HG02678 (cell line): ENCODE results near the gene ATPAF2.

Experiments
- ATAC-seq: cut with Tn5 transposase; IDR thresholded peaks from one replicate; pipeline ENCODE4 v1.9.1; 2021; ENCODE audit warnings: mild to moderate bottlenecking, moderate library complexity; ENCODE audit not compliant: unreplicated experiment

ATPAF2 gene

GRCh38 chr17:18040261-18040858 lies 1.4 kb upstream of the ATPAF2 start:
- ATAC-seq, result no peak

- peak; percentile 41 for ATAC-seq
Measured at GRCh38 chr17:18039535-18040260, 730 bp upstream of the ATPAF2 start.

- ATAC-seq, result no peak
Measured at GRCh38 chr17:18038149-18038850, 668 bp downstream of the ATPAF2 start.

GRCh38 chr17:18037486-18037885 lies 1.5 kb downstream of the ATPAF2 start:
- ATAC-seq, result no peak

- no peak for ATAC-seq
Measured at GRCh38 chr17:18035704-18036103, 3.3 kb downstream of the ATPAF2 start.

- ATAC-seq, result peak; percentile 78
Measured at GRCh38 chr17:18033442-18034099, 5.4 kb downstream of the ATPAF2 start.

- no peak for ATAC-seq
Measured at GRCh38 chr17:18031955-18032354, 7.0 kb downstream of the ATPAF2 start.

GRCh38 chr17:18028952-18029540 lies 9.9 kb downstream of the ATPAF2 start:
- ATAC-seq, result no peak

GRCh38 chr17:18028114-18028951 lies 10.6 kb downstream of the ATPAF2 start:
- ATAC-seq, result no peak

GRCh38 chr17:18027280-18027679 lies 11.7 kb downstream of the ATPAF2 start:
- no peak for ATAC-seq

- ATAC-seq, result no peak
Measured at GRCh38 chr17:18025945-18026776, 12.8 kb downstream of the ATPAF2 start.

GRCh38 chr17:18025241-18025944 lies 13.6 kb downstream of the ATPAF2 start:
- ATAC-seq, result no peak

GRCh38 chr17:18021372-18021771 lies 17.6 kb downstream of the ATPAF2 start:
- no peak for ATAC-seq

GRCh38 chr17:18020971-18021370 lies 18.0 kb downstream of the ATPAF2 start:
- ATAC-seq, result no peak

GRCh38 chr17:18019838-18020154 lies 19.2 kb downstream of the ATPAF2 start:
- no peak for ATAC-seq

- no peak for ATAC-seq
Measured at GRCh38 chr17:18018411-18018921, 20.5 kb downstream of the ATPAF2 start.

- no peak for ATAC-seq
Measured at GRCh38 chr17:18017958-18018357, 21.0 kb downstream of the ATPAF2 start.

- ATAC-seq, result no peak
Measured at GRCh38 chr17:18016426-18016825, 22.5 kb downstream of the ATPAF2 start.

GRCh38 chr17:18015593-18015992 lies 23.4 kb downstream of the ATPAF2 start:
- ATAC-seq, result no peak
